A549 (cell line): Measurements from ENCODE around the gene TLCD2.

Source experiments
- RCOR1 ChIP-seq: fragments of 150-350 bp; IDR thresholded peaks from 2 replicates; pipeline ENCODE4 v1.6.1; 2014; ENCODE audit warnings: antibody characterized with exemption, low read length, low read depth
- TFCP2L1 ChIP-seq: fragments of 250-450 bp; sonication (Bioruptor Pico); IDR thresholded peaks from 2 replicates; pipeline ENCODE4 v1.5.0; 2021; ENCODE audit warnings: mild to moderate bottlenecking
- TF ChIP-seq, protein P1 (sequence below): fragments of >200 bp; sonication (Bioruptor Twin); formaldehyde crosslinking; IDR thresholded peaks from 3 replicates; pipeline ENCODE4 v1.5.1; 2016

DNA sequence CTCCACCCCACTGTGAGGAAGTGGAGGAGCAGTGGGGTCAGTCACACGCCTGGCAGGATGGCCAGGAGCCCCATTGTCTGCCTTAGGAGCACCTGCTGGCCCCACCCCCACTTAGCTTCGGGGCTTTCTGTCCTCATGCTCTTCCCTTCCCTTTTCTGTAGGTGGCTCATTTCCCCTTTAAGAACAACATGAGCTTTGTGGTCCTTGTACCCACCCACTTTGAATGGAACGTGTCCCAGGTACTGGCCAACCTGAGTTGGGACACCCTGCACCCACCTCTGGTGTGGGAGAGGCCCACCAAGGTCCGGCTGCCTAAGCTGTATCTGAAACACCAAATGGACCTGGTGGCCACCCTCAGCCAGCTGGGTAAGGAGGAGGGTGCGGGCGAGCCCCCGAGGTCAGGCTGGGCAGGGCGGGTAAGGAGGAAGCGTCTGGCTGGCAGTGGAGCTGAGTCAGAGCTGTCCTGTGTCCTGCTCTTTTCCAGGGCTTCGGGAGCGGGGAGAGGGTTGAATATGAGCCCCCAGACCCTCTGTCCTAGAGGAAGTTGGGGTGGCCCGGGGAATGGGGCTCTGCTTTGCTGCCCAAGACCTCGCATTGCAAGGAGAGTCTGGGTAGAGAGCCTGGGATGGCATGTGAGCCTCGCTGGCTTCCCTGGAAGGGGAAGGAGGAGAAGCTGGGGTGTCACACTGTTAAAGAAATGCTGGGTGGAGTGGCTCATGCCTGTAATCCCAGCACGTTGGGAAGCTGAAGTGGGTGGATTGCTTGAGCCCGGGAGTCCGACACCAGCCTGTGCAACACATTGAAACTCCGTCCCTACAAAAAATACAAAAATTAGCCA, 42.5 kb upstream of the TLCD2 start:
- no peak for TF ChIP-seq TFCP2L1 (CRISPR knock-in tag)
- TF ChIP-seq RCOR1, result no peak
- TF ChIP-seq, protein P1, sequence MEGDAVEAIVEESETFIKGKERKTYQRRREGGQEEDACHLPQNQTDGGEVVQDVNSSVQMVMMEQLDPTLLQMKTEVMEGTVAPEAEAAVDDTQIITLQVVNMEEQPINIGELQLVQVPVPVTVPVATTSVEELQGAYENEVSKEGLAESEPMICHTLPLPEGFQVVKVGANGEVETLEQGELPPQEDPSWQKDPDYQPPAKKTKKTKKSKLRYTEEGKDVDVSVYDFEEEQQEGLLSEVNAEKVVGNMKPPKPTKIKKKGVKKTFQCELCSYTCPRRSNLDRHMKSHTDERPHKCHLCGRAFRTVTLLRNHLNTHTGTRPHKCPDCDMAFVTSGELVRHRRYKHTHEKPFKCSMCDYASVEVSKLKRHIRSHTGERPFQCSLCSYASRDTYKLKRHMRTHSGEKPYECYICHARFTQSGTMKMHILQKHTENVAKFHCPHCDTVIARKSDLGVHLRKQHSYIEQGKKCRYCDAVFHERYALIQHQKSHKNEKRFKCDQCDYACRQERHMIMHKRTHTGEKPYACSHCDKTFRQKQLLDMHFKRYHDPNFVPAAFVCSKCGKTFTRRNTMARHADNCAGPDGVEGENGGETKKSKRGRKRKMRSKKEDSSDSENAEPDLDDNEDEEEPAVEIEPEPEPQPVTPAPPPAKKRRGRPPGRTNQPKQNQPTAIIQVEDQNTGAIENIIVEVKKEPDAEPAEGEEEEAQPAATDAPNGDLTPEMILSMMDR, result no peak
